DND-41 (cell line): ENCODE data around the gene MTTP.

Experiments used
- ATAC-seq: fragments of 200-7000 bp; cut with Tn5 transposase; 3 replicates; pipeline ENCODE4 v1.9.1; 2021; ENCODE audit warnings: low read depth; ENCODE audit not compliant: insufficient read depth
- DNase-seq: peaks from one replicate; pipeline ENCODE4 v3.0.0-alpha.2; 2020
- H2AFZ ChIP-seq: 2 replicates; pipeline ENCODE4 v1.6.0; 2012; ENCODE audit warnings: low read depth, low read length
- H3K27ac ChIP-seq: 2 replicates; pipeline ENCODE4 v1.5.1; 2012; ENCODE audit warnings: low read length, inconsistent platforms
- H3K27me3 ChIP-seq: fragments of 200-600 bp; sonication (generic); 2 replicates; pipeline ENCODE4 v1.6.0; 2012; ENCODE audit warnings: low read length, mild to moderate bottlenecking, inconsistent platforms; ENCODE audit not compliant: insufficient read depth, poor library complexity
- H3K36me3 ChIP-seq: 2 replicates; pipeline ENCODE4 v1.5.1; 2012; ENCODE audit warnings: low read length, inconsistent platforms; ENCODE audit not compliant: insufficient read depth
- H3K4me1 ChIP-seq: 2 replicates; pipeline ENCODE4 v1.5.1; 2012; ENCODE audit warnings: mild to moderate bottlenecking, low read length; ENCODE audit not compliant: insufficient read depth
- H3K4me2 ChIP-seq: 2 replicates; pipeline ENCODE4 v1.6.0; 2012; ENCODE audit warnings: mild to moderate bottlenecking, moderate library complexity, low read length, inconsistent platforms; ENCODE audit not compliant: insufficient read depth
- H3K4me3 ChIP-seq, 2 experiments: fragments of 200-600 bp in 1 of 2; shearing (Covaris generic) in 1 of 2; 2 replicates each; pipeline ENCODE4 v1.5.1; 2012 to 2016; ENCODE audit warnings: inconsistent platforms in 2 of 2, low read length in 2 of 2, mild to moderate bottlenecking in 2 of 2, low read depth in 1 of 2, moderate library complexity in 1 of 2
- H3K79me2 ChIP-seq: 2 replicates; pipeline ENCODE4 v1.6.0; 2012; ENCODE audit warnings: low read length, inconsistent platforms; ENCODE audit not compliant: insufficient read depth
- H3K9ac ChIP-seq: 2 replicates; pipeline ENCODE4 v1.6.0; 2012; ENCODE audit warnings: low read depth, mild to moderate bottlenecking, inconsistent platforms, low read length, moderate library complexity
- H3K9me3 ChIP-seq: 2 replicates; pipeline ENCODE4 v1.5.1; 2012; ENCODE audit warnings: low read length, moderate library complexity, mild to moderate bottlenecking, inconsistent platforms; ENCODE audit not compliant: insufficient read depth, severe bottlenecking
- H4K20me1 ChIP-seq: 2 replicates; pipeline ENCODE4 v1.6.0; 2012; ENCODE audit warnings: low read length; ENCODE audit not compliant: insufficient read depth
- CTCF ChIP-seq: IDR thresholded peaks from 2 replicates; pipeline ENCODE4 v1.5.1; 2012; ENCODE audit warnings: borderline replicate concordance, low read length, moderate library complexity, mild to moderate bottlenecking; ENCODE audit not compliant: poor library complexity, severe bottlenecking; ENCODE audit errors: extremely low read depth
- EZH2 ChIP-seq: IDR thresholded peaks from 3 replicates; pipeline ENCODE4 v1.6.1; 2012; ENCODE audit warnings: borderline replicate concordance, low read depth, mild to moderate bottlenecking, moderate library complexity, low read length, inconsistent platforms; ENCODE audit not compliant: severe bottlenecking

The MTTP gene

GRCh38 chr4:99652596-99653436 lies 78.2 kb downstream of the MTTP start:
- H3K4me2 ChIP-seq, result no peak overlapping the region
- TF ChIP-seq CTCF, result no peak
- TF ChIP-seq EZH2, result no peak
- H3K4me3 ChIP-seq, result no peak overlapping the region
- ATAC-seq (no peak), DNase-seq (no peak)
- no peak overlapping the region for H2AFZ ChIP-seq
- no peaks in the 10 kb centered on the region for H3K79me2 ChIP-seq
- no peaks in the 10 kb centered on the region for H4K20me1 ChIP-seq
- H3K9me3 ChIP-seq, result no peaks in the 10 kb centered on the region
- no peak overlapping the region for H3K27ac ChIP-seq
- H3K4me1 ChIP-seq, result no peaks in the 10 kb centered on the region
- H3K9ac ChIP-seq, result no peak overlapping the region
- no peaks in the 10 kb centered on the region for H3K36me3 ChIP-seq
- no peaks in the 10 kb centered on the region for H3K27me3 ChIP-seq

GRCh38 chr4:99653916-99654315 lies 79.3 kb downstream of the MTTP start:
- Histone ChIP-seq H3K4me3 (no peak overlapping the region), H3K27me3 (no peaks in the 10 kb centered on the region), H2AFZ (no peak overlapping the region), H4K20me1 (no peaks in the 10 kb centered on the region), H3K36me3 (no peaks in the 10 kb centered on the region), H3K9me3 (no peaks in the 10 kb centered on the region), H3K9ac (no peak overlapping the region), H3K79me2 (no peaks in the 10 kb centered on the region), H3K4me2 (no peak overlapping the region), H3K27ac (no peak overlapping the region), H3K4me1 (no peaks in the 10 kb centered on the region)
- TF ChIP-seq EZH2 (no peak), CTCF (no peak)
- DNase-seq (no peak), ATAC-seq (no peak)

DNA sequence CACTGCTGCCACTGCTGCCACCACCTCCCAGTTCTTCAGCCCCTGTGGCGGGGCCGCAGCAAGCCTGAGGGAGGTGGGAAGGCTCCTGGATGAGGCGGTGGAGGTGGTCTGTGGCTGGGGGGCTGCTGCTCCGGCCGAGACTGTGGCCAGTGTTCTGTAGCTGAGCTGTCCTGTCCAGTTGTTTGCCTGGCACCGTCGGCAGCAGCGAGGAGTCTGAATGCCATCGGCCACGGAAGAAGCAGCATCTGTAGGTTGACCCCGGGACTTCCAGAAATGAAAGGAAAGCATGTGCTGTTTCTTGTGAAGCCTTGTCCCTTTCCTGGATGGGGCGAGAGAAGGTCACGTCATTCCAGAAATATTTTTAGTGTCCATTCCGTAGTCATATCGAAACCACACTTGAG lies 79.7 kb downstream of the MTTP start:
- Histone ChIP-seq H4K20me1 (no peaks in the 10 kb centered on the region), H3K27me3 (no peaks in the 10 kb centered on the region), H3K4me3 (no peak overlapping the region), H2AFZ (no peak overlapping the region), H3K4me2 (no peak overlapping the region), H3K27ac (no peak overlapping the region), H3K4me1 (no peaks in the 10 kb centered on the region), H3K9ac (no peak overlapping the region), H3K79me2 (no peaks in the 10 kb centered on the region), H3K36me3 (no peaks in the 10 kb centered on the region), H3K9me3 (no peaks in the 10 kb centered on the region)
- DNase-seq, result no peak
- no peak for TF ChIP-seq CTCF
- no peak for TF ChIP-seq EZH2
- no peak for ATAC-seq
